NCI-H146 treated with DMSO at 0.1 percent for 48 hours (cell line): Measurements from ENCODE around the gene SKAP1.

ENCODE experiments used
- DNase-seq: peaks from one replicate; lab custom pipeline; 2025; ENCODE audit not compliant: unreplicated experiment; lab: John Stamatoyannopoulos, UW

SKAP1 gene

DNA sequence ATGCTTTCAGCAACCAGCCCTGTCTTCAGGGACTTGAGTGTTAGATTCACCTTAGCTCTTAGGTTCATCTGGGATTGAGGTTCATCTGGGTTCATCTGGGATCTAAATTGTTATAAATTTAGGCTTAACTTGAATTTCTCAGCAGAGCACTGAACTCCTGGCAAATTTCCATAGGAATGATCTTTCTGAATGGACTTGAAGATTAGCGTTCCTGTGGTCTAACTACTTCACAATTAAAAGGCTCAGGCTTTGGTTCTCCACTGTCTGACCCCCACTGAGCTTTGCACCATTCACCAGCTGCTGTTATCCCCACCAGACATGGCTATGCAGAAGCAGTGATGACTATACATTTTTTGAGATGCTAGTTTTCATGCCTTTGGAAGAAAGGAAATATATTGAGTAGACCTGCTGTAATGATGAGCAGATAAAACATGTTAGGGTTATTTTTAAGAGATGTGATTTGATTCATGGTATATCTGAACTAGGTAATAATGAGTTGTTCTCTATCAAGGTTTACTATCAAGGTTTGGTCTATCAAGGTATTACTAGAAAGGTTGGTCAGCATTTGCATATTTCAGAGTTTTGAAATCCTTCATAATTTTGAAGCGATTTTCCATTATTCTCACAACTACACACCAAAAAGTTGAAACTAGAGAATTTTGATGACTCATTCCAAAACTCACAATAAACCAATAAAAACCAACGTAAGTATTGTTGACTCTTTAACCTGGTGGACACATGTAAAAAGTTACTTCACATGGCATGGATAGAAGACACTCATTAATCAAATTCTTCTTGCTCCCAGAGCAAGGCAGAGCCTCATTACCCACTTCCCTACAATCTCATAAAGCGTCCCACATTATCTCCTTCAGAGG, 250.7 kb downstream of the SKAP1 start:
- no peak for DNase-seq

DNA sequence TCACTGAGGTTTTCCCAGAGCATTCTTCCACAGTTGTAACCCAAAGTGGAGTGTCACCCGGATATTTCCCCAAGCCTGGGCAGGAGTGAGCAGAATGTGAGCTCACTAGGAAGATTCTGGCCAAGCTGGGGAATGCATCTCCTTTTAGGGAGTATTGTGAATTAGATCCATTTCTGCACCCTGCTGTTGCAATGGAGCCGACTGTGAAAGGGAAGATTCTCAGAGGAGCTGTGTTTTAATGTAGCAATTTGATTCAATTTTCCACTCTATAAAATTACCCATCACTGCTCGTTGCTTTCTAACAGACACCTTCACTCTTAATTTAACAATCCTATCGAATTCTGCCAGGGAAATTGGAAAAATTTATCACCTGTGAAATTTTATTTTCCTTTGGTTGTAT, 251.7 kb downstream of the SKAP1 start:
- DNase-seq: no peak

DNA sequence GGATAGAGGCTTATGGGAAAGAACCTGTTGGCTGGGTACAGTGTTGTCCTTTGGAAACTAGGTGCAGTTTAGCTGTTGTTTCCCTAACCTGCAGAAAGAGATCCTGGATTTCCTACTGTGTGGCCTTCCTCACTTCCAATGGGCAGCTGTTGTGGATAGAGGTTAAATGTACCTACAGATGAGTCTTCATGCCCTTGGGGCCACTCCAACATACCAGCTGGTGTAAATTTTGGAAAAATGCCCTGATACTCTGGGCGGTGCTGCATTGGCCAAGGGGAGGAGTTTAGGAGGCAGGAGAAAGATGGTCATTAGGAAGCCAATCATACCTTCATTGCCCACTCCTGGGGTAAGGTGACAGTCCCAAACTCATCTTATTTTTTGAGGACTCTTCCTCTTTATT, 252.2 kb downstream of the SKAP1 start:
- no peak for DNase-seq

DNA sequence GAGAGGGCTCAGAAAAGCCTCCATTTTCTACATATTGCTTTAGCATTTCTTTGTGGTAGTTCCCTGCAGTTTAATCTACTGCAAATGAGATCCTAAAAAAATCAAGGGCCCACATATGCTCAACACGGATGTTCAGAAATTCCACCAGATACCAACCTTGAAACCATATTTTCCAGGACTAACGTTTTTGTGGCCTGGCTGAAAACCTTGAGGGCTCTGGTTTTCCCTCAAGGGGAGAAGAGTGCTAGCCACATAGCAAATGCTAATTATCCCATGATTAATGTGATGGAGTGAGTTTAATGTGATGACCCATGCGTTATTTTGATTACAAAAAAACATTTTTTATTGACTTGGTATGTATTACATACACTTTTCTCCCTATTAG, 253.6 kb downstream of the SKAP1 start:
- no peak for DNase-seq

DNA sequence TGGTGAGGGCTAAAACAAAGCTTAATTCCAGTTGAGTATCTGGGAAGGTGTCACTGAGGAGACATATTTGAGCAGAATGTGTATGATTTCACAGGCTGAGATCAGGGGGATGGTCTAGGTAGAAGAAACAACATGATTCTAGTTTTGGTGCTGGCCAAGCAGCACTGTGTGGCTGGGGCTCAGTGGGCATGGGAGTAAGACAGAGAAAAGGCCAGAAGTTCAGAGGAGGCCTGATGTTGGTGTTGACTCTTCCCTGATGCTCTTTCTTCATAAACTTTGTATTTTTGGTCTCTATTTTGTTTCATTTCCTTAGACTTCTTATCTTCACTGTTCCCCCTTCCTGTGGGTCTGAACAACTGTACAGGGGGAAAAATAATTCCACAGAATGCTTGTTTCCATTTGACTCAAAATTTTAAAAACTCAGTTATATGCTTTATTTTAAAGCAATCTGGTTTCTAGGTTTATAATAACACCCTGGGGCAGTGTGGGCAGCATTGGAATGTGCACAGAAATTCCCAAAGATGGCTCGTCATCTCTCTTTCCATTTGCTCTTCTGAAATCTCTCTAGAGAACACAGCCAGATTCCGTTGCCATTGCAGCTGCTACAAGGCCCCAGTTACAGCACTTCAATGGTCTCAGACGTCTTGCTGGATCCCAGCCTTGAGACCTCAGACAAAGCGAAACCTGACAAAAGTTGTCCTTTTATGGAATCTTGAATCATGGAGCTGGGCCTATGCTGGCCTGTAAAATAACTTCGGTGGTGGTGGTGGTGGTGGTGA, 254.1 kb downstream of the SKAP1 start:
- DNase-seq: no peak

DNA sequence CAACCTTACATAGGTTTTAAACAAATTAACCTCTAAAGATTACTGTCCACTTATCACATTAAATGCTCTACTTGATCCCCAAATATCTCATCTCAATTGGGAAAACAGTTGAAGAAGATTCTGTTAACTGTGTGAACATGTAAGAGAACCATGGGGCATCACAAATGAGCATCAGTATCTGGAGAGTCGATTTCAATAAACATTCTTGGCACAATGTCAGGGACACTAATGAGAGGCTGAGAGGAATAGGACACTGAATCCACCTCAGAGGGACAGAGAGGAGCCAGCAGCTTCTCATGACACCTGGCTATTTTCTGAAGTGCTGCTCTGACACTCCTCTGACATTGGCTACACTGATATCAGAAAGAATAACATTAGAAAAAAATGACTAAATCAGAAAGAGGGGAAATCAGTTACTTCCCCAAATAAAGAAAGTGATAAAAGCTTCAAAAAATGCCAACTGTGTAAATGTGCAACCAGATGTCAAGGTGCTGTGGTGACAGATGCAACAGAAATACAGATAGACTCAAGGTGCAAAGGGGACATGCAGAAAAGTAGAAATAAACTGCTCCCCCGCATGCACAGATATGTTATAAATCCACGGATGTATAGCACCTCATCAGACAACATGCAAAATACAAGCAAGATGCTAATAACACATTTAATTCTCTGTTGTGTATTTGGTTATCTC, 255.0 kb downstream of the SKAP1 start:
- no peak for DNase-seq

DNA sequence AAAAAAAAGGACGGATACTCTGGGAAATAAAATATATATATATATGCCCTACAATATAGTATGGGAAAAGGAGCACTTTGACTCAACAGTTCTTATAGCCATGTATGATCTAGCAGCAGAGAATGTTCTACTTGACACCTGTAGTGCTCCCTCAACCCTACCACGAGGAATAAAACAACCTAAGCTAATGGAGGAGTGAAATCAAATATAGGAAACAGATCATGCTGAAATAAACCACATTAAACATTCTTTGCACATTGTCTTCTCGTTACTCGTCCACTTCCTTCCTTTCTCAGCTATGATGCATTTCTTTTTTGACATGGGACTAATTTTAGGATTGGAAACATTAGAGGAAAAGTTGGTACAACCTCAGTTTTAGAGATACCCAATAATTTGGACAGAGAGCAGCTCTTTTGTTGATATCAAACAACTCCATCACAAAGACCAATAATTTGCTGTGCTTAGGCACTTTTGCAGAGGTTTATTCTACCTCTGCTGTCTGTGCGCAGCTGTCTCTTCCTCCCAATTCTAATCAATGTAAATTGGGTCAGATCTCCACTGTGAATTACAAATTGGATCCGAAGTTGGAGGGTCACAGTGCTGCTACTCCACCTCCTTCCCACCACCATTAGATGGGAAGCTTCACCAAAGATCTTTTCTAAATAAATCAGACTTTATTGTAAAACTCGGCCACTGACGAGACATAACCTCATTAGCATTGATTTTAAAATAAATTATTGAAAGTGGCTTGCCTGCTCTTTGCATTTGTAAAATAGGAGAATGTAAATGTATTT, 256.6 kb downstream of the SKAP1 start:
- DNase-seq: no peak

DNA sequence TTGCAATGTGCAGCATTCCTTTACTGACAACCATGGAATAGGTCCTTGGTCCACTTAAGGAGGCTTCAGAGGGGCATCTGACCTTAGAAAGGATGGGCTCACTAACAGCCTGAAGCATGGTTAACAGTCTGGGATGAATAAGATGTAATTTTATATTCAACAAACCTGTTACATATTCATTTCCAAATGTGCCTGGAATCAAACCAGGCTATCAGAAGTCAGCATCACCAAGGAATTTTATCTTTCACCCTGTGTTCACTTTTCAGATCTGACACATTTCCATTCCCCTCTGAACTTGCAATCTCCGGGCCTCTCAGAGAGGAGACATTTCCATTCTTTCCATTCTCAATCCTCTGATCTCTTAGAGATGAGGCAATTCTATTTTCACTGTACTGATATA, 260.1 kb downstream of the SKAP1 start:
- DNase-seq: no peak

DNA sequence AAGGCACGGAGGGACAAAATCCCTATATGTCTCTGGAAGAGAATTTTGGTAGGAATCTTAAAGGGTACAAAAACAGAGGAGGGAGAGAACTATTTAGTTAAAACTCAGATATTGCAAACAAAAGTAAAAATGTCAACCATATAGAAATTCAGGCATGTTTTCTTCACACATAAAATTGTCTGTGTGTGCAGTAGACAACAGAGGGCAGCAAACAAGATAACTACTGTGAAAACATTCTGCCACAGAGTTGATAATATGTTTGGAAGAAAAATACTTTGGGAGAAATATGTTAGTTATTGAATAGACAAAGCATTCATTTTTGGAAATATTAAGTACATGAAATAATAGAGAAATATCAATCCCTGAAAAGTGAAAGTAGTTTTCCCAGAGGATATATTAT, 266.2 kb downstream of the SKAP1 start:
- DNase-seq: no peak

DNA sequence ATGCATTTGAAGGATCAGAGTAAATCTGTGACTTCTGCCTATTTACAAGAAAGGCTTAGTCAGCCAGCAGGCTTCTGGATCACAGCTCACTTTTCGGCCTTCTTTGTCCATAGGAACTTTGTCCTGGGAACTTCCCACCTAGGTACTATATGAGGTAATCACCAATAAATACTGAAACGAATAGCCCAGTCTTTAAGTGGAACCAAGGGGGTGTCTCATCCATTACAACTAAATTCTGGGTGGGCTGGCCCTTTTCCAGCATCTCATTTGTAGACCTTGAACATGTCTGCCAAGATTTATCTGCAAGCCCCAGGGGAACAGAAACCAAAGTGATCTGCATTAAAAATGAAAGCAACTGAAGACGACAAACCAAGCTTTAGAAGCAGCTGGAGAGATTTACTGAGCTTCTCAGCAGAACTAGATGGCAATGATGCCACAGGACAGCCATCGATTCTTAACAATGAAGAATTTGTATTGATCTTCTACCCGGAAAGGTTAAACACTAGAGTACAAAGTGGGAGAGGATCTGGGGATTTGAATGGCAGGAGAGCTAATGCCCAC, 267.0 kb downstream of the SKAP1 start:
- no peak for DNase-seq

DNA sequence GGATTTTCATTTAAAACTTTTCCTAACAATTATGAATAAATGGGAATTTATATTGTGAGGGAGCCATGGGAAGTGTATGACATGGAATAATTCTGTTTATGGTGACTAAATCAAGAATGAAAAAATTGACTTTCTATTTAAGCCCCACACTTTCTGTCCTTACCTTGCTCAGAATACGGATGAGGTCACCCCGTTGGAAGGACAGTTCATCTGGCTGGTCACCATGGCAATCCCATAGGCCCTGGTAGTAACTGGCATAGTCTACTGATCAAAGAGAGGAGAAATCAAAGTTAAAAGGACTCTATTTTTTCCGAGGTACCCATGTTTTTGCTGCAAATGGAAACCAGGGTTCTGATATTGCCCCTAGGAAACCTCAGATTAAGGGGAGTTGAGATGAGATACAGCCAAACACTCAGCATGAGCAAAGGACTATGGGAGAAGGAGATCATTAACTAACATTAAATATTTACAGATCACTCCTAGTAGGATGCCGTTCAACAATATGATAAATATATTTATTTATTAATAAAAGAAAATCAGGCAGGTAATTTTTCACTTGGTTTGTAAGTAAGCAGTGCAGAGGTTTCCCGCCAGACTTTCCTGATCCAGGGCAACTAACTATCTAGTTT, 267.6 kb downstream of the SKAP1 start:
- no peak for DNase-seq

DNA sequence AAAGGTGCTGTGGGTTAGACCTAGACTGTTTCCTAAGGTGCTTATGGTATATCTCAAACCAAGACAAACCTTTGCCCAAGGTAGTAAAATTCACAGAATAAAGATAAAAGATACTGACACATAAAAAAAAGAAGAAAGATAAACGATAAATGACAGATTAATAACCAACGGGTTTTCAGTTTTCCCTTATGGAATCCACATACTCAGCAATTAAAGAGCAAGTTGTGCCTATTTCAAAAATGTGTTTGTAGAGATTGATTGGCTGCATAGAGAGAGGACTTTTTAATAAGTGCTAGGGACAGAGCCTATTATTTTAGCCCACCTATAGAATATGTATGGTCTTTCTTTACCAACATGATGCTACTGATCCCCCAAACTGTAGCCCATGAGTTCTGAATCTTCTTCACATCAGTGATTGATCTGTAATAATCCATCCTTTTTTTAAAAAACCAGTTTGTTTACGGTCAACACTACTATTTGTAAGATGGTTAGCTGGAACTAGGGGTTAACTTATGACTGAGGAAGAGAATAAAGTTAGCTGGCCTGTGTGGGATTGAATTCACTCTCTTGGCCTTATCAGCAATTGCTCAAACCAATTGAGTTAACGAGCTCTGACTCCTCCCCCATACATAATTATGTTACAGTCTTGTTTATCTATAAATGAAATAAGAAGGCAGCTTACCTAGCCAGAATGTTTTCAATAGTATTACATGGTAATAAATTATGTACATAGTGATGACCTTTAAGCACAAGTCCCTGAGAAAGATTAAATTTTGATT, 268.7 kb downstream of the SKAP1 start:
- no peak for DNase-seq

DNA sequence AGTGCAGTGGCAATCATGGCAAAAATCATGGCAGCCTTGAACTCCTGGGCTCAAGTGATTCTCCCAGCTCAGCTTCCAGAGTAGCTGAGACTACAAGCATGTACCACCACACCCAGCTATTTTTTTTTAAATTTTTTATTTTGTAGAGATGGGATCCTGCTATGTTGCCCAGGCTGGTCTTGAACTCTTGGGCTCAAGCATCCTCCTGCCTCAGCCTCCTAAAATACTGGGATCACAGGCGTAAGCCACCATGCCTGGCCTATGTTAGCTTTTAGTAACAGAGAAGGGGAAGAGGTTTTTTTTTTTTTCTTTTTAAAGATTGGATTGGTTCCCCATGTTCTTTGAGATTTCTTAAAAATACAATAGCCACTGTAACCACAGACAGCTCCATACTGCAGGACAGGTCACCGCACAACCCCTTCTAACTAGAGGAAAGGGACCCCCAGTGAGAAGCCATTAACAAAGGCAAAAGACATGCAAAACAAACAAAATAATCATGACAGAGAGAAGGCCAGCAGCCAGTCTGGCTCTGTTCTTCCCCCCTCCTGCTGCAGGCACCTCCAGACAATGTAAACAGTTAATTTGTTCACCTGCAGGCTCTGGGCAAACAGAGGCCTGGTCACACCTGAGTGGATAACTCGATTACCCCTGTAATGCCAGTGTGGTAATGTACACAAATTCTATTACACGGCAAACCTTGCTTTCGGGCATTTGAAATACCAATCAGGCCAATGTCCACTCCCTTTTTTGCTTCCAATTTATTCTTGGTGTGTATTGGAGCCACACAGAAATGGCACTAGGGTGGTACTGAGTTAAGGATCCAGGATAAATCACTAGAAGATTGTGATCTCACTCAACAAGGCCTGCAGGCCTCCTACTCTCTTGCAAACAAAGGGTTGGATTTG, 269.6 kb downstream of the SKAP1 start:
- peak; percentile 99 for DNase-seq

DNA sequence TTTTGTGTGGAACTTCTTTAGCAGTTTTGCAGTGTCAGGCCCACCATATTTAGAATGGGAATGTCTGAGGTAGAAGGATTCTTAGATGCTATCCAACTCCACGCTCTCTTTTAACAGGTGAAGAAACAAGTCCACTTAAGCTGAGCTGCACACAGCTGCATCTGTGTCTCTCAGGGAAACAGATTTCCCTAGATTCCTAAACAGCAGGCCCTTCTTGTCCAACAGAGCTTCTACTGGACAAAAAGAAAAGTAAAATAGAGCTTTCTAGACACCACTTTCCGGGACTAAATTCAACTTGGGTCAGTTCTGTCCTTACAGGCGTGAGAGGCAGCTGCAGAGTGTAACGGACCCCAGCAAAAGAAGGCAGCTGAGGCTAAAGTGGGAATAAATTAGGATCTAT, 270.8 kb downstream of the SKAP1 start:
- no peak for DNase-seq

DNA sequence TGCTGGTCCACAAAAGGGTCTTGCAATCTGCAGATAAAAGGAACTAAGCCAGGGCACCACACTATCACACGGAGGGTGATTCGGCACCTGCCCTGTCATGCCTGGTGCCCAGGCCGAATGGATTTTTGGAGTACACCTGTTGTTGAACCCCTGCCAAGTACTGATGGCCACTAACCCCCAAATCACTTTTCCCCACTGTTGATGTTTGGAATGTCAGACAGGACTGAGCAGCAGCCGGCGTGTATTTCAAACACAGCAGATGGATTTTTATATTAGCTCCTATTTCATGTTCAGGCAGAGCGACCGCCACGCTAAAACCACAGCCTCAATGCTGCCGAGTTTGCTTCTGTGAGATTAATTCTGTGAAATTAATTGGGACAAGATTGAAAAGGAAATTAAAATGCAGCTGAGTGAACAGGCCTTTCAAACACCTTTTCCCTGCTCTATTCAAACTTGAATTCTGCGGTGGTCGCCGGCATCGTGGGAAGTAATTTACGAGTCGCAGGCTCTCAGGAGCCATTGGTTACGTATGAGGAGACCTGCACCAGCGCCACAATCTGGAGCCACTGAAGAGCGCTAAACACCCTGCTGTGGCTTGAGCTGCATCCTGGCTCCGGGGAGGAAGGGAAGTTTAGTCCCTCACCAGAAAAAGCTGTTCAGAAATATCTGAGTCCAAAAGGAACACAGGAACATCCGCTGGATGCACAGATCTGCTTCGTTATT, 274.0 kb downstream of the SKAP1 start:
- no peak for DNase-seq

DNA sequence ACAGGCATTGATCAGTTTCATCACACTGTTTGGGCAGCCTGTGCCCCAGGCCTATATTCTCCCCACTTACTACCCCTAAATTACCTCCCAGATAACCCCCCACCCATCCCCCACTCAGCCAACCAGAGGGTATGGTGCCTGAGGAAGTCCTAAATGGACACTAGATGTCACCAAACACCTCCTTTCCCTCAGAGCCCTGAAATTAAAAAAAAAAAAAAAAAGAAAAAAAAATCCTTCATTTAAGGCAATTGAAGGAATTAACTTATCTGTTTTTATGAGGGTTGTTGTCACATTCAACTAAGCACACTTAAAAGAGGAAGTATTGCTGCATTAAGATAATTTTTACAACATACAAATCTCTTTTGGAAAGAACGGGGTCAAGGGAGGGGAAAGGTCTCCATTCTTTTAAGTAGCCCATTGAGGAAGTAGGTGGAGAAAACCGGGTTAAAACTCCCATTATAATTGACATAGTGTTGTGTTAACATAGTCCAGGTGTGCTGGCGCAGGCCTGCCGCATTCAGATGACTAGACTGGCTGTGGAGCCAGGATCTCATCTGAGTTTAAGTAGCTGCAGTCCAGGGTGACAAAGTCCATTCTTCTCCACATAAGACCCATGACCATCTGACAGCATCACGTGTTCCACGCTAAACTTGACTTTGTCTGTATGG, 276.2 kb downstream of the SKAP1 start:
- peak; percentile 86 for DNase-seq

DNA sequence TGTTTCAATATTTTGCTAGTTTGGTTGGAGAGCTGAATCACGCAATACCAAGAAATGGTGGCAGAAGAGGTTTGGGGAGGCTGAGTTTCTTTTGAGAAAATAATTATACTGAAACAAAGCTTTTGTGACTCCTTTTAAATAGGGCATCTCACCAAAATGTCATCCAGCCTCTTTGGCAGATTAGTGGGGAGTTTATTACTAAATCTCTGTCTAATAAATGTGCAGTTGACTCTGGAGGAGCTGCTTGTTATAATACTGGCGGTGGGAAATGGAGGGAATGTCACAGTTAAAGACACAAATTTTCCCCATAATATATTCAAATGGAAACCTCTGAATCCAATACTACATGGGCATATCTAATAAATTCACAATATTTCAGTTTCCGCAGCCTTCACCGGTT, 277.7 kb downstream of the SKAP1 start:
- no peak for DNase-seq
